HG02870 (cell line): ENCODE measurements around the gene UACA.
"Not testable (repeated sequence)": the region's sequence is repeated elsewhere in the genome, so short reads cannot be mapped to it uniquely, and the experiment has no call there.

Experiments
- ATAC-seq: cut with Tn5 transposase; IDR thresholded peaks from one replicate; pipeline ENCODE4 v1.9.1; 2021; ENCODE audit warnings: mild to moderate bottlenecking, moderate library complexity; ENCODE audit not compliant: unreplicated experiment

UACA gene, protein sequence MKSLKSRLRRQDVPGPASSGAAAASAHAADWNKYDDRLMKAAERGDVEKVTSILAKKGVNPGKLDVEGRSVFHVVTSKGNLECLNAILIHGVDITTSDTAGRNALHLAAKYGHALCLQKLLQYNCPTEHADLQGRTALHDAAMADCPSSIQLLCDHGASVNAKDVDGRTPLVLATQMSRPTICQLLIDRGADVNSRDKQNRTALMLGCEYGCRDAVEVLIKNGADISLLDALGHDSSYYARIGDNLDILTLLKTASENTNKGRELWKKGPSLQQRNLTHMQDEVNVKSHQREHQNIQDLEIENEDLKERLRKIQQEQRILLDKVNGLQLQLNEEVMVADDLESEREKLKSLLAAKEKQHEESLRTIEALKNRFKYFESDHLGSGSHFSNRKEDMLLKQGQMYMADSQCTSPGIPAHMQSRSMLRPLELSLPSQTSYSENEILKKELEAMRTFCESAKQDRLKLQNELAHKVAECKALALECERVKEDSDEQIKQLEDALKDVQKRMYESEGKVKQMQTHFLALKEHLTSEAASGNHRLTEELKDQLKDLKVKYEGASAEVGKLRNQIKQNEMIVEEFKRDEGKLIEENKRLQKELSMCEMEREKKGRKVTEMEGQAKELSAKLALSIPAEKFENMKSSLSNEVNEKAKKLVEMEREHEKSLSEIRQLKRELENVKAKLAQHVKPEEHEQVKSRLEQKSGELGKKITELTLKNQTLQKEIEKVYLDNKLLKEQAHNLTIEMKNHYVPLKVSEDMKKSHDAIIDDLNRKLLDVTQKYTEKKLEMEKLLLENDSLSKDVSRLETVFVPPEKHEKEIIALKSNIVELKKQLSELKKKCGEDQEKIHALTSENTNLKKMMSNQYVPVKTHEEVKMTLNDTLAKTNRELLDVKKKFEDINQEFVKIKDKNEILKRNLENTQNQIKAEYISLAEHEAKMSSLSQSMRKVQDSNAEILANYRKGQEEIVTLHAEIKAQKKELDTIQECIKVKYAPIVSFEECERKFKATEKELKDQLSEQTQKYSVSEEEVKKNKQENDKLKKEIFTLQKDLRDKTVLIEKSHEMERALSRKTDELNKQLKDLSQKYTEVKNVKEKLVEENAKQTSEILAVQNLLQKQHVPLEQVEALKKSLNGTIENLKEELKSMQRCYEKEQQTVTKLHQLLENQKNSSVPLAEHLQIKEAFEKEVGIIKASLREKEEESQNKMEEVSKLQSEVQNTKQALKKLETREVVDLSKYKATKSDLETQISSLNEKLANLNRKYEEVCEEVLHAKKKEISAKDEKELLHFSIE (N-terminal part only)

GRCh38 chr15:70763120-70763949, at the start of gene UACA:
TSS of gene UACA (minus strand) at chr15:70763558. CDS start at chr15:70763407, 151 bp downstream.
- no peak for ATAC-seq

- no peak for ATAC-seq
Measured at GRCh38 chr15:70812827-70813364, 49.5 kb upstream of the UACA start.

DNA sequence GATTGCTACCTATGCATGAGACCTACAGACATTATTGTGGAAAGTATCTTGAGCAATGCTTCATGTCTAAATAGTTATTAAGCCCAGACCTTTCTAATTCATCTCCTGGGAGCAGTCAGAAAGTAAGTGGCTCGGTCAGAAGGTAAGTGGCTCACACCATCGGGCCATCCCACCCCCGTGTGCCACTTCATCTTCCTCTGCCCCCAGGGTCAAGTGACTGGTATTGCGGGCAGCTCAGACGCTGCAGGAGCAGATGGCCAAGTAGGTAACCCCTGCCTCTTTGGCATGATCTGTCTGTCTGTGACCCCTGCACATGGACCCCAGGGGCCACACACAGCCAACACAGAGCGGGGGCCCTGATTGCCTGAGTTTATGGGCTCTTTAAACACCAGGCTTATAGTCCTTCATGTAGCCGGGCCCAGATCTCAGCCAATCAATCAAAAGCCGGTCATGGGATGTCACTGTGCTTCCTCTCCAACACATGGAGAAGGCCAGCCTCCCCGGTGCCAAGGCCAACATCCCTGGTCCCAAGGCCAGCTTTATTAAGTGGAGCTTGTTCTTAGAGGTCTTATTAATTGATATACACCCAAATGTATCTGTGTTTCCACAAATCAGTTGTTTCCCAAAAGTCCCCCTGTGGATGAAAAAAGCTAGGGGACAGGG, 47.7 kb upstream of the UACA start:
- ATAC-seq, result no peak

GRCh38 chr15:70806992-70807712, 43.8 kb upstream of the UACA start:
- no peak for ATAC-seq

- ATAC-seq, result not testable (repeated sequence)
Measured at GRCh38 chr15:70804388-70804787, 41.0 kb upstream of the UACA start.

GRCh38 chr15:70802629-70803028, 39.3 kb upstream of the UACA start:
- ATAC-seq, result no peak

- no peak for ATAC-seq
Measured at GRCh38 chr15:70801109-70801508, 37.8 kb upstream of the UACA start.

- no peak for ATAC-seq
Measured at GRCh38 chr15:70799667-70800450, 36.5 kb upstream of the UACA start.

DNA sequence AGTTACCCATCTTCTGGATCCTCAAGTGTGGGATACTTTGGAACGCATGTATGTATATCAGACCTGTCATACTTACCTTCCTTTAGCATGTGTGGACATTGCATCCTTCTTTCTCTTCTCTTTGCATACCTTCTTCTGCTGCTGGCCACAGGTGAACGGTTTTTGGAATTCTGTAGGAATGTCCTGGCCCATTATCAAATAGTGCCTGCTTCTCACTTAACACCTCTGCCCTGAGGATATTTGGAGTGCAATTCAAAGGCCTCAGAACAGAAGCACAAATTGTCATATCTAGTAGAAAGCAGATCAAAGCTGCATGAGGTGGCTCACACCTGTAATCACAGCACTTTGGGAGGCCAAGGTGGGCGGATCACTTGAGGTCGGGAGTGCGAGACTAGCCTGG, 34.1 kb upstream of the UACA start:
- no peak for ATAC-seq

GRCh38 chr15:70796516-70797310, 33.4 kb upstream of the UACA start:
- no peak for ATAC-seq

GRCh38 chr15:70795311-70795665, 31.9 kb upstream of the UACA start:
- no peak for ATAC-seq

DNA sequence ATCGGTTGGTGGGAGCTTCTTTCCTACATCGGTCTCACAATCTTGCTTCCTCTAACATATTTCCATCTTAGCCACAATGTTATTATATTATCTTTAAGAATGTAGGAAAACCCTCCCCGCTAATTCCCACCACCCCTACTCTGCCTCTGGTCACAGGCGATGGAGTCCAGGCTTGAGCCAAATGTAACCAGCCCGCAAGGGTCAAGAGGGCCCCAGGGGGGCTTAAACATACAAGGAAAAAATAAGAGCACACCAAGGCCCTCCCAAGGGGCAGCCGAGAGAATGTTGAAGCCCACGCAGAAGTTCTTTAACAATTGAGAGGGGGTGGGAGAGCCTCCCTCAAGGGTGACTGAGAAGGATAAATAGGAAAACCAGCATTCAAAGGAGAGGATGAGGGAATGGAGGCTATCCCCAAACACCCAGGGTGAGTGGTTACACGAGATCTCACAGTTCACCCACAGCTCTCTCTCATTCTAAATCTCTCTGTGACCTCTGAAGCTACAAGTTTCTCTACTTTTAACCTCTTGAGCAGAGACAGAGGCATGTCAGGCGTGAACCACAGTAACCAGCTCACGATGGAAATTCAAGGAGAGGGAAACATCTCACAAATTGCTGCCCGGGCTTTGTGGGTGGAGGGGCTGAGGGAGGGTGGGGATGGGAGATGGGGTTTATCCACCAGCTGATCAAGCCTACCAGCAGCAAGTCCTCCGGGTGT, 31.4 kb upstream of the UACA start:
- ATAC-seq, result no peak

DNA sequence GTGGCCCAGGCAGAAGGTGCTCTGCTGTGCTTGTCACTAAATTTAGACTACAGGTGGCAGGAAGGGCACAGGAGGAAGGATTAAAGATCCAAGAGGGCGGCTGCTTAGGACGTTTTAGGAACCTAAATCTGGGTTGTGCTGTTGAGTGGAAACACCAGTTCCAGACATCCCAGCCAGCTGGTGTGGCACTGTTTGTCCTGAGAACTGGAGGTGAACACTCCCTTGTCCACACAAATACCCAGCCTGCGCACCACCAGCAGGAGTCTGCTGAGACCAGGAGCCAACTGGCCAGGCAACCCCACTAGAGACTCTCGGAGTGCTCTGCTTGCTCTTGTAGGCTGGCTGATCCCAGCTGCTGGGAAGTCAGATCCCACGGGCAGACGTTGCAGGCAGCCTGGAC, 30.3 kb upstream of the UACA start:
- no peak for ATAC-seq

- no peak for ATAC-seq
Measured at GRCh38 chr15:70792171-70792573, 28.8 kb upstream of the UACA start.

- no peak for ATAC-seq
Measured at GRCh38 chr15:70791259-70791658, 27.9 kb upstream of the UACA start.

DNA sequence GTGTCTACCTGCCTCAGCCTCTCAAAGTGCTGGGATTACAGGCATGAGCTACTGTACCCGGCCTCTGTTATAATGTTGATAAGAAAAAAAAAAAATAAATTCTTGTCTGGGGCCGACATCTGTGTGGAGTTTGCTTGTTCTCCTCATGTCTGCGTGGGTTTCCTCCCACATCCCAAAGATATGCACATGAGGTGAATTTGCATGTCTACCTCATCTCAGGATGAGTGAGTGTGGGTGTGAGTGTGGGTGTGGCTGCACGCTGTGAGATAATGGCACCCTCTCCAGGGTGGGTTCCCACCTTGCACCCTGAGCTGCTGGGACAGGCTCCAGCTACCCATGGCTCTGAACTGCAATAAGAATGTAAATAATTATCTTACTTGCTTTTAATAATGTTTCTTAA, 25.9 kb upstream of the UACA start:
- no peak for ATAC-seq
